NT2/D1 (cell line): ENCODE measurements around the gene TMEM43.

ENCODE experiments used
- SUZ12 ChIP-seq: IDR thresholded peaks from 2 replicates; pipeline ENCODE4 v1.6.1; 2011; ENCODE audit not compliant: insufficient read length, insufficient read depth; ENCODE audit errors: extremely low read depth
- ZNF274 ChIP-seq: IDR thresholded peaks from 2 replicates; pipeline ENCODE4 v1.6.1; 2011; ENCODE audit warnings: mild to moderate bottlenecking, low read depth, low read length

- TF ChIP-seq ZNF274 (no peak), SUZ12 (no peak)
Observed at GRCh38 chr3:14131134-14131533, 6.3 kb downstream of the TMEM43 start.
